GM18870 (cell line): ENCODE measurements around the gene SERPINA4.

ENCODE experiments used
- ATAC-seq: cut with Tn5 transposase; IDR thresholded peaks from one replicate; pipeline ENCODE4 v1.9.1; 2021; ENCODE audit warnings: moderate library complexity; ENCODE audit not compliant: unreplicated experiment

SERPINA4 gene

DNA sequence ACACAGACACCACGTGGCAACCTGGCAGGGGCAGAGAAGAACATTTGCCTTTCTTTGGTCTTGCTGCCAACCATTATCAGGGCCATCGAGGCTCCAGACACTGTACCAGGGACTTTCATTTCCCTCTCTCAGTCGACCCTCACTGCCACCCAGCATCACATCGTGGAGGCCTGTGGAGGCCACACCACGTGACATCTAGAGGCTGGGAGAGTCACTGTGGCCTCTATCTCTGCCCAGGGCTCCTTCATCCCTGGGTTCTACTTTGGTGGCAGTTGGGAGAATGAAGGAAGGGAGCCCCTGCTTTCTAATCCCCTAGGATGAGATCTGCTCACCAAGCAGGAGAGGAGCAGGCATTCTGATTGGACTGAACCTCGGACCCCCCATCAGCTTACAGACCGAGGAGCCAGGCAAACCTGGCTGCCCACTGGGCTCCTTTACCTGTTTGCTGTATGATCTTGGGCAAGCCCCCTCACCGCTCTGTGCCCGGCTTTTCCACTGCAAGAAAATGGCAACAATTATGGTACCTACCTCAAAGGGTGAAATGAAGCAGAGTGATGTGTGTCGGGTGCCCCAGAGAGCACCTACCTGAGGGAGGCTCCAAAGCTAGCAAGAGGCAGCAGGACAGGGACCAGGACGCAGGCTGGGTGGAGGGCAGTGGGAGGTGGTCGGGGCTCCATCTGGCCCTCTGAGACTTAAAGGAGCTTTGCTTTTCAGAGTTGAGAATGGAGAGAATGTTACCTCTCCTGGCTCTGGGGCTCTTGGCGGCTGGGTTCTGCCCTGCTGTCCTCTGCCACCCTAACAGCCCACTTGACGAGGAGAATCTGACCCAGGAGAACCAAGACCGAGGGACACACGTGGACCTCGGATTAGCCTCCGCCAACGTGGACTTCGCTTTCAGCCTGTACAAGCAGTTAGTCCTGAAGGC lies 52.7 kb downstream of the SERPINA4 start:
- ATAC-seq = no peak

DNA sequence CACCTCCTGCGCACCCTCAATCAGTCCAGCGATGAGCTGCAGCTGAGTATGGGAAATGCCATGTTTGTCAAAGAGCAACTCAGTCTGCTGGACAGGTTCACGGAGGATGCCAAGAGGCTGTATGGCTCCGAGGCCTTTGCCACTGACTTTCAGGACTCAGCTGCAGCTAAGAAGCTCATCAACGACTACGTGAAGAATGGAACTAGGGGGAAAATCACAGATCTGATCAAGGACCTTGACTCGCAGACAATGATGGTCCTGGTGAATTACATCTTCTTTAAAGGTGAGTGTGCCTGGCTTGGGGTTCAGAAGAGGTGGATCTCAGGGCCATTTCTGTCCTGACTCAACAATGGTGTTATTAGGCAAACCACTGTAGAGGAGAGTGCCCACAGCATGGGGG lies 53.6 kb downstream of the SERPINA4 start:
- ATAC-seq = no peak

DNA sequence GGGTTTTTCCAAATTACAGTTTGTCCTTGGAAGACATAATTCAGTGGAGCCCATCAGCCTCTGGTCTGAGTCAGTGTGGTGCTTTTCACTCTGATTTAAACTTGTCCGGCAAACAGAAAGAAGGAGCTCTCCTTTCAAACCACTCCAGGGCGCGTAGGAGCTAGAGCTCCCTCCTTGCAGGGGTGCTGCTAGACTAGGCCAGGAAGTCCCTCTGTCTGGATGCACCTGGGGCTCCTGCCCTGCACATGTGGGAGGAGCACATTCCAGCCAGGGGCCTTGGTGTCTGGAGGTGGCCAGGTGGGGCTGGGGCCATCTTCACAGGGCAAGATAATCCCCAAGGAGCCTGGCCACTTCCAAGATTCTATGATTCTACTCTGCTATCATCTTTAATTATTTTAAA lies 54.0 kb downstream of the SERPINA4 start:
- no peak for ATAC-seq

DNA sequence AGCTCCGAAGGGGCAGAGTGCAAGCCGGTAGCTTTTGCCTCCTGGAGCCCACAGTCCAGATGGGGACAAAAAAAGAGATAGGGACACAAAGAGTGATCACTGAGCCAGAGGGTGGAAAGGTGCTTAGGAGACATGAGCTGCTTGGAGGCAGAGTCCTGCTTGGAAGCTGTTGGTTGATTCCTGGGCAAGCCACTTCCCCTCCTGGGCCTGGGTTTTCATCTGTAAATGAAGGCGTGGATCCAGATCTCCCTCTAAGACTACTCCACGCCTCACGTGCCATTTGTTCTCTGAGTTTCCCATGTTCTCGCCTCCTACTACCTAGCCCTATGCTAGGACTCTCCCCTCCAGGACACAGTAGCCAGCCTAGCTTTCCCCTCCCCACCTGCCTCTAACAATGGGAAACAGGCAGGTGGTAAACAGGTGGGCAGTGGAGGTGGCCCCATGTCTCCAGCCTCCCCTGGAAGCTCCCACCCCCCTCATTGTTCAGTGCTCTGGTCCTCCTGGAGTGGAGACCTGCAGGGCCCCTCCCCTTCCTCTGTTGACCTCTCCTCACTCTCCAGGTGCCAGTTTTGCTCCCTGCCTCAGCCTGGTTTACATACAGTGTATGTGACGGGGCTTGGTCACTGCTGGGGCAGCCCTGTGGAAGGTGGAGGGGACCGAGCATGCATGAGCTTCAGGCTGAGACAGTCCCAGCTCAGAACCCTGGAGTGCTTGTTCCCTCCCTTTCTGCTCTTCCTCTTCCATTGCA lies 54.8 kb downstream of the SERPINA4 start:
- no peak for ATAC-seq

DNA sequence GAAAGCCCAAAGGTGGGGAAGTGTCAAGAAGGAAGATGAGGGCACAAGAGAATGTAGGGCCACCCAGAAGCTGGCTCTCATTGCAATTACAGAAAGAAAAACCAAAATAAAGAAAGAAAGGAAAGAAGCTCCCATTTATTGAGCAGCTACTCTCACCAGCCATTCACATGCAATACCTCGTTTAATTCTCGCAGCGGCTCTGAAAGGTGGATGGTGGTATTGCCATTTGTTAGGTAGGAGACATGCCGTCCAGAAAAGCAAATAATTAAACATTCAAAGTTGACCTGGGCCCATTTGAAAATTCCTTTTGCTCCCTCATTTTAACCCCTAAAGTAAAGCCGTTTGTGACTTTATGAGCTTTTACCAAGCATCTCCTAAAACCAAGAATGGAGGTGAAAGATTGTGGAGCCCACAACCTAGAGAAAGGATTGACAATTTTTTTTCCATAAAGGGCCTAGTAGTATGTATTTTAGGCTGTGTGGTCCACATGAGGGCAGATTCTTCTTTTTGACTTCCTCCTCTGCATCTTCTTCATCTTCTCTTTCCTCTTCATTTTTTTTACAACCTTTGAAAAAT lies 56.2 kb downstream of the SERPINA4 start:
- ATAC-seq = no peak

DNA sequence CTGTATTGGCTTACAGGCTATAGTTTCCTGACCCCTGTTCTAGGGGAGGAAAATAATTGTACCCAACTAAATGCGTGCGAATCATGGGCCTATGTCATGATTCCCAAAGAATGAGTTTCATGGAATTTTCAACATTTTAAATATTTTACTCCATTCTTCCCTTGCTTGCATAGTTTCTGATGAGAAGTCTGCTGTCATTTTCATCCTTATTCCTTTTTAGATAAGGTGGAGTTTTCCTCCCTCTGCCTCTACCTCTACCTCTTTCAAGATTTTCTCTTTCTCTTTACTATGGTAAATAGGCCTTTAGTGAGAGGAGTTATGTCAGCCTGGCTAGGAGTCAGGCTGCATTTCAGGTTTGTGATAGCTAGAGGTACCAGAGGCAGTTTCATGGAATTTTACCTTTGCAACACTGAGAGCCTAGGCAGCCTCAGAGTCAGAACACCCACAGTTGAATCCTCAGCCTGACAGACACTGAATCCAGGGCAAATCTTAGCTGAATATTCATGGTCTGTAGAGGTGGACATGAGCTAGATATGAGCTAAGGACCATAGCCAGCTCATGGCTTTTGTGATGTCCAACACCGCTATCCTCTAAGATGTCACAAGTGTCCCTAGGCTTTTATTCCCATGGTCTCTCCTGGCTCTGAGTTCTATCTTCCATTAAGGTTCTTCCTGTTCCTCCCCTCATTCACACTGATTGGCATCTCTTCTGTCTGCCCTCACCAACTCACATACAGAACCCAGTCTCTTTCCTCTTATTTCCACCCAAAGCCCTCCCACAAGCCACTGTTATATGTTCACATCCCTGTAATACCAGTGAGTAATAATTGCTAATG lies 57.0 kb downstream of the SERPINA4 start:
- no peak for ATAC-seq

DNA sequence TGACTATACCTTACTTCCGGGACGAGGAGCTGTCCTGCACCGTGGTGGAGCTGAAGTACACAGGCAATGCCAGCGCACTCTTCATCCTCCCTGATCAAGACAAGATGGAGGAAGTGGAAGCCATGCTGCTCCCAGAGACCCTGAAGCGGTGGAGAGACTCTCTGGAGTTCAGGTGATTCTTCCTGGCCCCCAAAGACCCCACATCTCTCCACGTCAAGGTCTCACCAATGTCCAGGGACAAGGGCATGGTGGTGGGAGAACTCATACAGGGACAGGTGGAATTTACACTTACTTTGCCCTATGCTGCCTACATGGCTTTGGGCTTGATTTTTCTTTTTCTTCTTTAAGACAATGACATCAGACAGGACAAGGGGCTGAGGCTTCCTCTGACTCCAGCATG lies 58.1 kb downstream of the SERPINA4 start:
- ATAC-seq = no peak
